AG04450 (cell line): ENCODE data around the gene TMEM242. TPM values are rescaled to one million over a fixed set of nuclear protein-coding genes. Genes with fewer than 3 reads are reported as not detected.

Experiments
- CTCF ChIA-PET: fragments of 300-600, 350-600 bp; formaldehyde crosslinking; extraction: SDS; loops from one replicate; lab custom pipeline; 2022; ENCODE audit warnings: antibody characterized with exemption, inconsistent platforms; lab: Charles Lee
- POLR2A ChIA-PET: fragments of 350-600 bp; formaldehyde crosslinking; extraction: SDS; loops from one replicate; lab custom pipeline; 2021; ENCODE audit warnings: antibody characterized with exemption, inconsistent platforms; lab: Yijun Ruan, JAX
- DNase-seq: peaks from one replicate; pipeline ENCODE4 v3.0.0-alpha.2; 2011; ENCODE audit warnings: low read depth, low spot score
- H3K27ac ChIP-seq: one replicate; pipeline ENCODE4 v1.5.1; 2012; ENCODE audit warnings: low read depth, low read length, control low read depth
- H3K27me3 ChIP-seq: one replicate; pipeline ENCODE4 v1.6.0; 2012; ENCODE audit warnings: low read length; ENCODE audit not compliant: control insufficient read depth, insufficient read depth
- H3K4me3 ChIP-seq: 2 replicates; pipeline ENCODE4 v1.5.1; 2011; ENCODE audit warnings: mild to moderate bottlenecking, low read depth, low read length, control low read depth
- H3K9me3 ChIP-seq: 2 replicates; pipeline ENCODE4 v1.5.1; 2012; ENCODE audit warnings: low read length; ENCODE audit not compliant: control insufficient read depth, insufficient read depth
- CTCF ChIP-seq: IDR thresholded peaks from 2 replicates; pipeline ENCODE4 v1.5.1; 2011; ENCODE audit warnings: low read depth, low read length, control low read depth, inconsistent platforms
- polyA plus RNA-seq: library from polyadenylated mRNA; depleted of rRNA; stranded (reverse); fragments of >200 nt; gene quantifications from 2 replicates; pipeline ENCODE4 v1.2.3, GENCODE V29; 2011

The TMEM242 gene
- polyA plus RNA-seq, 1 experiment: 8.6 TPM

- DNase-seq: no peak
- Histone ChIP-seq H3K27me3 (peaks cover 50% of the 10 kb centered on the region), H3K4me3 (no peak overlapping the region), H3K9me3 (no peaks in the 10 kb centered on the region), H3K27ac (no peak overlapping the region)
- ChIA-PET POLR2A (no interaction called here), CTCF (no interaction called here)
- TF ChIP-seq CTCF: no peak
These were observed 68.8 kb downstream of the TMEM242 start for GRCh38 chr6:157254538-157254937.

- no peak overlapping the region for H3K27ac ChIP-seq
- peaks cover 51% of the 10 kb centered on the region for H3K27me3 ChIP-seq
- TF ChIP-seq CTCF: no peak
- DNase-seq: no peak
- ChIA-PET POLR2A (no interaction called here), CTCF (no interaction called here)
- peaks cover 2% of the 10 kb centered on the region; the same call in 1 of the 2 replicates for H3K9me3 ChIP-seq
- H3K4me3 ChIP-seq: no peak overlapping the region
These were observed 69.6 kb downstream of the TMEM242 start for GRCh38 chr6:157253699-157254098.

- ChIA-PET CTCF (interaction anchor here (1.6 kb wide), 1 partner anchor 22 kb away, joined by 5 read pairs; no protein-coding TSS in a partner anchor), POLR2A (no interaction called here)
- Histone ChIP-seq H3K9me3 (peaks cover 4% of the 10 kb centered on the region; the same call in 1 of the 2 replicates), H3K4me3 (no peak overlapping the region), H3K27me3 (peaks cover 51% of the 10 kb centered on the region), H3K27ac (no peak overlapping the region)
- TF ChIP-seq CTCF: no peak
- no peak for DNase-seq
These were observed 70.3 kb downstream of the TMEM242 start for GRCh38 chr6:157253017-157253416.

- ChIA-PET CTCF (interaction anchor here (0.6 to 1.6 kb wide), 2 partner anchors 23 to 464 kb away, joined by 3 to 5 read pairs; no protein-coding TSS in a partner anchor), POLR2A (interaction anchor here (1.2 kb wide), 1 partner anchor 10 kb away, joined by 6 read pairs; no protein-coding TSS in a partner anchor)
- no peak for DNase-seq
- H3K27me3 ChIP-seq: peaks cover 48% of the 10 kb centered on the region
- H3K4me3 ChIP-seq: no peak overlapping the region
- TF ChIP-seq CTCF: no peak
- peaks cover 8% of the 10 kb centered on the region; the same call in 1 of the 2 replicates for H3K9me3 ChIP-seq
- no peak overlapping the region for H3K27ac ChIP-seq
These were observed 71.6 kb downstream of the TMEM242 start for GRCh38 chr6:157251586-157252247.

GRCh38 chr6:157249826-157250225 lies 73.5 kb downstream of the TMEM242 start:
- no peak for TF ChIP-seq CTCF
- Histone ChIP-seq H3K27ac (no peak overlapping the region), H3K27me3 (peaks cover 35% of the 10 kb centered on the region), H3K4me3 (no peak overlapping the region), H3K9me3 (peaks cover 8% of the 10 kb centered on the region)
- ChIA-PET CTCF (no interaction called here), POLR2A (no interaction called here)
- no peak for DNase-seq
